ENCODE data around the gene FOXO4. TPM values are rescaled to one million over a fixed set of nuclear protein-coding genes. Genes with fewer than 3 reads are reported as not detected.

Gene FOXO4
- total and polyA plus RNA-seq, 2 experiments from 2014 or later, result 8.0 to 31.4 TPM

DNA sequence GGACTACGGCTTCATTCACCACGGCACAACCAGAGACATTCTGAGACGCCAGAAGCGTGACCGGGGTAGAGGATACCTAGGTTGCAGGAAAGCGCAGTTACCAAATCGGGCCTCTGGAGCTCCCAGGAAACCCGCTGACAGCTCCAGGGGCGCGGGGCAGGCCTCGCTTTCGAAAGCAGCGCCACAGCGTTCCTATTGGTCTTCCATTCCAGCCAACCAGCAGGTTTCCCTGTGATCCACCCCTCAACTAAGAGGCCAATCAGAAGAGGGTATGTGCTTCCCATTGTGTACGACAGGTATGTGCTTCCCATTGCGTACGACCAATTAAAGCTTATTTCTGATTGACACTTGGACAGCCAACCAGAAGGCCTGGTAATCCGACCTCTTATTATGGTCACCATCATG is 42.4 kb upstream of the FOXO4 start:
- TF ChIP-seq, protein P1, sequence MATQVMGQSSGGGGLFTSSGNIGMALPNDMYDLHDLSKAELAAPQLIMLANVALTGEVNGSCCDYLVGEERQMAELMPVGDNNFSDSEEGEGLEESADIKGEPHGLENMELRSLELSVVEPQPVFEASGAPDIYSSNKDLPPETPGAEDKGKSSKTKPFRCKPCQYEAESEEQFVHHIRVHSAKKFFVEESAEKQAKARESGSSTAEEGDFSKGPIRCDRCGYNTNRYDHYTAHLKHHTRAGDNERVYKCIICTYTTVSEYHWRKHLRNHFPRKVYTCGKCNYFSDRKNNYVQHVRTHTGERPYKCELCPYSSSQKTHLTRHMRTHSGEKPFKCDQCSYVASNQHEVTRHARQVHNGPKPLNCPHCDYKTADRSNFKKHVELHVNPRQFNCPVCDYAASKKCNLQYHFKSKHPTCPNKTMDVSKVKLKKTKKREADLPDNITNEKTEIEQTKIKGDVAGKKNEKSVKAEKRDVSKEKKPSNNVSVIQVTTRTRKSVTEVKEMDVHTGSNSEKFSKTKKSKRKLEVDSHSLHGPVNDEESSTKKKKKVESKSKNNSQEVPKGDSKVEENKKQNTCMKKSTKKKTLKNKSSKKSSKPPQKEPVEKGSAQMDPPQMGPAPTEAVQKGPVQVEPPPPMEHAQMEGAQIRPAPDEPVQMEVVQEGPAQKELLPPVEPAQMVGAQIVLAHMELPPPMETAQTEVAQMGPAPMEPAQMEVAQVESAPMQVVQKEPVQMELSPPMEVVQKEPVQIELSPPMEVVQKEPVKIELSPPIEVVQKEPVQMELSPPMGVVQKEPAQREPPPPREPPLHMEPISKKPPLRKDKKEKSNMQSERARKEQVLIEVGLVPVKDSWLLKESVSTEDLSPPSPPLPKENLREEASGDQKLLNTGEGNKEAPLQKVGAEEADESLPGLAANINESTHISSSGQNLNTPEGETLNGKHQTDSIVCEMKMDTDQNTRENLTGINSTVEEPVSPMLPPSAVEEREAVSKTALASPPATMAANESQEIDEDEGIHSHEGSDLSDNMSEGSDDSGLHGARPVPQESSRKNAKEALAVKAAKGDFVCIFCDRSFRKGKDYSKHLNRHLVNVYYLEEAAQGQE (IDR thresholded peaks at IDR 0.05; ENCODE audit: unreplicated experiment), result no peak
- peak; percentile 35; the same call in 1 of the 2 replicates for TF ChIP-seq CREB1 (CRISPR knock-in tag; IDR thresholded peaks at IDR 0.05; ENCODE audit: low read depth)
- no peaks in the 10 kb centered on the region for H4K20me1 ChIP-seq (replicated peaks; ENCODE audit: insufficient read depth)
- peak overlapping the region; percentile 74 for H3K4me2 ChIP-seq
- Mint-ChIP-seq H3K27ac (peak overlapping the region; percentile 31; the same call in 1 of the 2 replicates), H3K36me3 (ENCODE audit: low read depth) (peaks cover 3% of the 10 kb centered on the region; the same call in 1 of the 3 replicates), H3K4me1 (peaks cover 4% of the 10 kb centered on the region; the same call in 2 of the 3 replicates), H3K9me3 (no peaks in the 10 kb centered on the region), H3K4me3 (peak overlapping the region; percentile 83), H3K27me3 (ENCODE audit: insufficient read depth, low read depth, poor library complexity) (no peaks in the 10 kb centered on the region)
- H3K9me2 ChIP-seq (ENCODE audit: insufficient read depth), result no peaks in the 10 kb centered on the region
- H3K4me3 ChIP-seq, result peak overlapping the region; percentile 56
- DNase-seq (ENCODE audit: low spot score), result peak; percentile 92
- no peaks in the 10 kb centered on the region for H3K27me3 ChIP-seq (ENCODE audit: insufficient read depth)
- no peaks in the 10 kb centered on the region for H3K36me3 ChIP-seq (ENCODE audit: insufficient read depth)
- peak; percentile 99 for ATAC-seq
- peak overlapping the region; percentile 65; the same call in 1 of the 2 replicates for H3K27ac ChIP-seq (ENCODE audit: low read depth)
- 0 out of 2 replicates have a peak, but pooled peaks cover 4% of the 10 kb centered on the region for H3K4me1 ChIP-seq (ENCODE audit: insufficient read depth)
- H3F3A ChIP-seq (replicated peaks; ENCODE audit: low read depth), result no peaks in the 10 kb centered on the region
- H3K79me2 ChIP-seq (replicated peaks; ENCODE audit: insufficient read depth), result no peaks in the 10 kb centered on the region
- H2AFZ ChIP-seq, result no peak overlapping the region

DNA sequence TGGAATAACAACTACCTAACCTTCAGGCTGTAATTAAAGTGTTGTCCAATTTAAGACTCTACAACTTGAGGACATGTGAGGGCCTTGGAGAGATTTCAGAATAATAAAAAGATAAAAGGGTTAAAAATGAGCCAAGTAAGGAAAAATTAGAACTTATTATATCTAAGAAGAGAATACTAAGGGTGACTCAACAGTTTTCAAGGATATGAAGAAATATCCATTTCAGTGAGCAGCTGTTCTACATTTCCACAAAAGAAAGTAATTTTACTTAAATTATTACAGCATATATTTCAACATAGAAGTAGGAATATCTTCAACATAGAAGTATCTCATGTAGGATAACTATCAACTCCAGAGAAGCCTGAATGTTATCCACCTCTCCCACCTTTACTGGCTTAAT is 38.8 kb upstream of the FOXO4 start:
- Histone ChIP-seq H3K36me3 (ENCODE audit: insufficient read depth) (no peaks in the 10 kb centered on the region), H3K27me3 (ENCODE audit: insufficient read depth) (no peaks in the 10 kb centered on the region), H3K27ac (ENCODE audit: low read depth) (no peak overlapping the region), H3K9me2 (ENCODE audit: insufficient read depth) (no peaks in the 10 kb centered on the region), H3K4me2 (no peak overlapping the region), H4K20me1 (replicated peaks; ENCODE audit: insufficient read depth) (no peaks in the 10 kb centered on the region), H3K79me2 (replicated peaks; ENCODE audit: insufficient read depth) (no peaks in the 10 kb centered on the region), H3F3A (replicated peaks; ENCODE audit: low read depth) (no peaks in the 10 kb centered on the region), H2AFZ (no peak overlapping the region), H3K4me3 (no peak overlapping the region), H3K4me1 (ENCODE audit: insufficient read depth) (0 out of 2 replicates have a peak, but pooled peaks cover 4% of the 10 kb centered on the region)
- peaks cover 21% of the 10 kb centered on the region for H3K36me3 Mint-ChIP-seq (ENCODE audit: low read depth)
- H3K4me1 Mint-ChIP-seq, result peaks cover 4% of the 10 kb centered on the region; the same call in 2 of the 3 replicates
- H3K27me3 Mint-ChIP-seq (ENCODE audit: insufficient read depth, low read depth, poor library complexity), result no peaks in the 10 kb centered on the region
- H3K9me3 Mint-ChIP-seq, result no peaks in the 10 kb centered on the region
- no peak for ATAC-seq
- no peak for DNase-seq (ENCODE audit: low spot score)
- H3K27ac Mint-ChIP-seq, result no peak overlapping the region
- H3K4me3 Mint-ChIP-seq, result no peak overlapping the region
- TF ChIP-seq JUNB (IDR thresholded peaks at IDR 0.05; ENCODE audit: unreplicated experiment), result no peak
- no peak for TF ChIP-seq ZNF114 (CRISPR knock-in tag; IDR thresholded peaks at IDR 0.05)
- TF ChIP-seq NANOG (IDR thresholded peaks at IDR 0.05; ENCODE audit: borderline replicate concordance), result no peak
- TF ChIP-seq, protein P2, sequence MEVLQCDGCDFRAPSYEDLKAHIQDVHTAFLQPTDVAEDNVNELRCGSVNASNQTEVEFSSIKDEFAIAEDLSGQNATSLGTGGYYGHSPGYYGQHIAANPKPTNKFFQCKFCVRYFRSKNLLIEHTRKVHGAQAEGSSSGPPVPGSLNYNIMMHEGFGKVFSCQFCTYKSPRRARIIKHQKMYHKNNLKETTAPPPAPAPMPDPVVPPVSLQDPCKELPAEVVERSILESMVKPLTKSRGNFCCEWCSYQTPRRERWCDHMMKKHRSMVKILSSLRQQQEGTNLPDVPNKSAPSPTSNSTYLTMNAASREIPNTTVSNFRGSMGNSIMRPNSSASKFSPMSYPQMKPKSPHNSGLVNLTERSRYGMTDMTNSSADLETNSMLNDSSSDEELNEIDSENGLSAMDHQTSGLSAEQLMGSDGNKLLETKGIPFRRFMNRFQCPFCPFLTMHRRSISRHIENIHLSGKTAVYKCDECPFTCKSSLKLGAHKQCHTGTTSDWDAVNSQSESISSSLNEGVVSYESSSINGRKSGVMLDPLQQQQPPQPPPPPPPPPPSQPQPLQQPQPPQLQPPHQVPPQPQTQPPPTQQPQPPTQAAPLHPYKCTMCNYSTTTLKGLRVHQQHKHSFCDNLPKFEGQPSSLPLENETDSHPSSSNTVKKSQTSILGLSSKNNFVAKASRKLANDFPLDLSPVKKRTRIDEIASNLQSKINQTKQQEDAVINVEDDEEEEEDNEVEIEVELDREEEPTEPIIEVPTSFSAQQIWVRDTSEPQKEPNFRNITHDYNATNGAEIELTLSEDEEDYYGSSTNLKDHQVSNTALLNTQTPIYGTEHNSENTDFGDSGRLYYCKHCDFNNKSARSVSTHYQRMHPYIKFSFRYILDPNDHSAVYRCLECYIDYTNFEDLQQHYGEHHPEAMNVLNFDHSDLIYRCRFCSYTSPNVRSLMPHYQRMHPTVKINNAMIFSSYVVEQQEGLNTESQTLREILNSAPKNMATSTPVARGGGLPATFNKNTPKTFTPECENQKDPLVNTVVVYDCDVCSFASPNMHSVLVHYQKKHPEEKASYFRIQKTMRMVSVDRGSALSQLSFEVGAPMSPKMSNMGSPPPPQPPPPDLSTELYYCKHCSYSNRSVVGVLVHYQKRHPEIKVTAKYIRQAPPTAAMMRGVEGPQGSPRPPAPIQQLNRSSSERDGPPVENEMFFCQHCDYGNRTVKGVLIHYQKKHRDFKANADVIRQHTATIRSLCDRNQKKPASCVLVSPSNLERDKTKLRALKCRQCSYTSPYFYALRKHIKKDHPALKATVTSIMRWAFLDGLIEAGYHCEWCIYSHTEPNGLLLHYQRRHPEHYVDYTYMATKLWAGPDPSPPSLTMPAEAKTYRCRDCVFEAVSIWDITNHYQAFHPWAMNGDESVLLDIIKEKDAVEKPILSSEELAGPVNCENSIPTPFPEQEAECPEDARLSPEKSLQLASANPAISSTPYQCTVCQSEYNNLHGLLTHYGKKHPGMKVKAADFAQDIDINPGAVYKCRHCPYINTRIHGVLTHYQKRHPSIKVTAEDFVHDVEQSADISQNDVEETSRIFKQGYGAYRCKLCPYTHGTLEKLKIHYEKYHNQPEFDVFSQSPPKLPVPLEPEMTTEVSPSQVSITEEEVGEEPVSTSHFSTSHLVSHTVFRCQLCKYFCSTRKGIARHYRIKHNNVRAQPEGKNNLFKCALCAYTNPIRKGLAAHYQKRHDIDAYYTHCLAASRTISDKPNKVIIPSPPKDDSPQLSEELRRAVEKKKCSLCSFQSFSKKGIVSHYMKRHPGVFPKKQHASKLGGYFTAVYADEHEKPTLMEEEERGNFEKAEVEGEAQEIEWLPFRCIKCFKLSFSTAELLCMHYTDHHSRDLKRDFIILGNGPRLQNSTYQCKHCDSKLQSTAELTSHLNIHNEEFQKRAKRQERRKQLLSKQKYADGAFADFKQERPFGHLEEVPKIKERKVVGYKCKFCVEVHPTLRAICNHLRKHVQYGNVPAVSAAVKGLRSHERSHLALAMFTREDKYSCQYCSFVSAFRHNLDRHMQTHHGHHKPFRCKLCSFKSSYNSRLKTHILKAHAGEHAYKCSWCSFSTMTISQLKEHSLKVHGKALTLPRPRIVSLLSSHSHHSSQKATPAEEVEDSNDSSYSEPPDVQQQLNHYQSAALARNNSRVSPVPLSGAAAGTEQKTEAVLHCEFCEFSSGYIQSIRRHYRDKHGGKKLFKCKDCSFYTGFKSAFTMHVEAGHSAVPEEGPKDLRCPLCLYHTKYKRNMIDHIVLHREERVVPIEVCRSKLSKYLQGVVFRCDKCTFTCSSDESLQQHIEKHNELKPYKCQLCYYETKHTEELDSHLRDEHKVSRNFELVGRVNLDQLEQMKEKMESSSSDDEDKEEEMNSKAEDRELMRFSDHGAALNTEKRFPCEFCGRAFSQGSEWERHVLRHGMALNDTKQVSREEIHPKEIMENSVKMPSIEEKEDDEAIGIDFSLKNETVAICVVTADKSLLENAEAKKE (CRISPR knock-in tag; IDR thresholded peaks at IDR 0.05), result no peak
- TF ChIP-seq, protein P3, sequence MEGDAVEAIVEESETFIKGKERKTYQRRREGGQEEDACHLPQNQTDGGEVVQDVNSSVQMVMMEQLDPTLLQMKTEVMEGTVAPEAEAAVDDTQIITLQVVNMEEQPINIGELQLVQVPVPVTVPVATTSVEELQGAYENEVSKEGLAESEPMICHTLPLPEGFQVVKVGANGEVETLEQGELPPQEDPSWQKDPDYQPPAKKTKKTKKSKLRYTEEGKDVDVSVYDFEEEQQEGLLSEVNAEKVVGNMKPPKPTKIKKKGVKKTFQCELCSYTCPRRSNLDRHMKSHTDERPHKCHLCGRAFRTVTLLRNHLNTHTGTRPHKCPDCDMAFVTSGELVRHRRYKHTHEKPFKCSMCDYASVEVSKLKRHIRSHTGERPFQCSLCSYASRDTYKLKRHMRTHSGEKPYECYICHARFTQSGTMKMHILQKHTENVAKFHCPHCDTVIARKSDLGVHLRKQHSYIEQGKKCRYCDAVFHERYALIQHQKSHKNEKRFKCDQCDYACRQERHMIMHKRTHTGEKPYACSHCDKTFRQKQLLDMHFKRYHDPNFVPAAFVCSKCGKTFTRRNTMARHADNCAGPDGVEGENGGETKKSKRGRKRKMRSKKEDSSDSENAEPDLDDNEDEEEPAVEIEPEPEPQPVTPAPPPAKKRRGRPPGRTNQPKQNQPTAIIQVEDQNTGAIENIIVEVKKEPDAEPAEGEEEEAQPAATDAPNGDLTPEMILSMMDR (conservative IDR thresholded peaks at IDR 0.05; ENCODE audit: low read depth in 2 of 2), result no peak
- no peak for TF ChIP-seq CREB1 (CRISPR knock-in tag; IDR thresholded peaks at IDR 0.05; ENCODE audit: low read depth)

Measured in GM23338 (cell line).